Loucy (cell line): ENCODE measurements around the gene MRPL48.

Source experiments
- H2AFZ ChIP-seq: fragments of 200-600 bp; sonication (generic); 2 replicates; pipeline ENCODE4 v1.6.0; 2016; ENCODE audit warnings: antibody characterized with exemption, mild to moderate bottlenecking, low read length, moderate library complexity
- H3F3A ChIP-seq: fragments of 200-600 bp; 2 replicates; pipeline ENCODE4 v1.6.0; 2016; ENCODE audit warnings: antibody characterized with exemption, low read depth, mild to moderate bottlenecking
- H3K27me3 ChIP-seq: fragments of 200-600 bp; sonication (generic); 2 replicates; pipeline ENCODE4 v1.6.1; 2014; ENCODE audit warnings: low read length, mild to moderate bottlenecking; ENCODE audit not compliant: insufficient read depth, poor library complexity, severe bottlenecking
- H3K36me3 ChIP-seq: fragments of 200-600 bp; sonication (generic); 2 replicates; pipeline ENCODE4 v1.6.1; 2016; ENCODE audit warnings: low read length; ENCODE audit not compliant: insufficient read depth
- H3K4me1 ChIP-seq: fragments of 200-600 bp; sonication (generic); 2 replicates; pipeline ENCODE4 v1.5.1; 2014; ENCODE audit warnings: low read length, mild to moderate bottlenecking; ENCODE audit not compliant: insufficient read depth, poor library complexity, severe bottlenecking
- H3K4me2 ChIP-seq: fragments of 200-600 bp; sonication (generic); 2 replicates; pipeline ENCODE4 v1.6.0; 2014; ENCODE audit warnings: antibody characterized with exemption, low read length, low read depth, mild to moderate bottlenecking; ENCODE audit not compliant: poor library complexity, severe bottlenecking
- H3K4me3 ChIP-seq: fragments of 200-600 bp; sonication (generic); 2 replicates; pipeline ENCODE4 v1.5.1; 2014; ENCODE audit warnings: low read length, mild to moderate bottlenecking, mixed read lengths; ENCODE audit not compliant: poor library complexity, severe bottlenecking
- H3K79me2 ChIP-seq: fragments of 200-600 bp; sonication (generic); 2 replicates; pipeline ENCODE4 v1.6.1; 2014; ENCODE audit warnings: low read length; ENCODE audit not compliant: insufficient read depth
- H3K9ac ChIP-seq: fragments of 200-600 bp; sonication (generic); 2 replicates; pipeline ENCODE4 v1.6.0; 2014; ENCODE audit warnings: mild to moderate bottlenecking, low read depth, low read length, moderate library complexity; ENCODE audit not compliant: poor library complexity, severe bottlenecking
- H3K9me2 ChIP-seq: fragments of 200-600 bp; sonication (generic); replicated peaks from 2 replicates; pipeline ENCODE4 v1.6.1; 2016; ENCODE audit warnings: low read depth, low read length, mixed read lengths
- H3K9me3 ChIP-seq: fragments of 200-600 bp; sonication (generic); 2 replicates; pipeline ENCODE4 v1.6.1; 2014; ENCODE audit warnings: mild to moderate bottlenecking, antibody characterized with exemption, low read length, low read depth; ENCODE audit not compliant: insufficient read depth
- H4K20me1 ChIP-seq: fragments of 200-600 bp; sonication (generic); 2 replicates; pipeline ENCODE4 v1.6.0; 2014; ENCODE audit warnings: antibody characterized with exemption, low read length, mild to moderate bottlenecking; ENCODE audit not compliant: insufficient read depth, poor library complexity, severe bottlenecking
- EZH2phosphoT487 ChIP-seq: fragments of 200-600 bp; IDR thresholded peaks from 2 replicates; pipeline ENCODE4 v1.6.1; 2018; ENCODE audit warnings: antibody characterized with exemption, mild to moderate bottlenecking, moderate library complexity, borderline replicate concordance
- TF ChIP-seq, protein P1 (sequence below): fragments of 200-600 bp; sonication (generic); conservative IDR thresholded peaks from 2 replicates; pipeline ENCODE4 v1.5.1; 2014; ENCODE audit warnings: mild to moderate bottlenecking, antibody characterized with exemption, low read length

MRPL48 gene

DNA sequence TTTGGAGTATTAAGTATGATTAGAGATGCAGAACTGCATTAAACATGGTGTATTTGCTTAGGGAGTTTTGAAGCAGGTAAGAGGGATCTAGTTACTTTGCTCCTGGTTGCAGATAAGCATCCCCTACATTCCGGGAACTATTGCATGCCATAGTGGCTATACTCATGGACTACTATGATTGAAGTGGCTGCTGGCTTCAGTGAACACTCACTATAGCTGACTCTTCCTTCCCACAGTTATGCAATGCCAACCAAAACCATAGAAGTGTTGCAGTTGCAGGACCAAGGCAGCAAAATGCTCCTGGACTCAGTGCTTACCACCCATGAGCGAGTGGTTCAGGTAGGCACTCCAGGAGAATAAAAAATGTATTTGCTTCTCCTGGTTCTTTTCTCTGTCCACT lies 72.0 kb downstream of the MRPL48 start:
- Histone ChIP-seq H4K20me1 (no peaks in the 10 kb centered on the region), H3K36me3 (peaks cover 17% of the 10 kb centered on the region; the same call in 1 of the 2 replicates), H3K4me1 (no peaks in the 10 kb centered on the region), H3K9me3 (no peaks in the 10 kb centered on the region), H3F3A (no peaks in the 10 kb centered on the region), H3K4me3 (no peak overlapping the region), H3K79me2 (no peaks in the 10 kb centered on the region), H2AFZ (no peak overlapping the region), H3K9ac (no peak overlapping the region), H3K4me2 (no peak overlapping the region), H3K27me3 (no peaks in the 10 kb centered on the region), H3K9me2 (no peaks in the 10 kb centered on the region)
- no peak for TF ChIP-seq EZH2phosphoT487
- TF ChIP-seq, protein P1, sequence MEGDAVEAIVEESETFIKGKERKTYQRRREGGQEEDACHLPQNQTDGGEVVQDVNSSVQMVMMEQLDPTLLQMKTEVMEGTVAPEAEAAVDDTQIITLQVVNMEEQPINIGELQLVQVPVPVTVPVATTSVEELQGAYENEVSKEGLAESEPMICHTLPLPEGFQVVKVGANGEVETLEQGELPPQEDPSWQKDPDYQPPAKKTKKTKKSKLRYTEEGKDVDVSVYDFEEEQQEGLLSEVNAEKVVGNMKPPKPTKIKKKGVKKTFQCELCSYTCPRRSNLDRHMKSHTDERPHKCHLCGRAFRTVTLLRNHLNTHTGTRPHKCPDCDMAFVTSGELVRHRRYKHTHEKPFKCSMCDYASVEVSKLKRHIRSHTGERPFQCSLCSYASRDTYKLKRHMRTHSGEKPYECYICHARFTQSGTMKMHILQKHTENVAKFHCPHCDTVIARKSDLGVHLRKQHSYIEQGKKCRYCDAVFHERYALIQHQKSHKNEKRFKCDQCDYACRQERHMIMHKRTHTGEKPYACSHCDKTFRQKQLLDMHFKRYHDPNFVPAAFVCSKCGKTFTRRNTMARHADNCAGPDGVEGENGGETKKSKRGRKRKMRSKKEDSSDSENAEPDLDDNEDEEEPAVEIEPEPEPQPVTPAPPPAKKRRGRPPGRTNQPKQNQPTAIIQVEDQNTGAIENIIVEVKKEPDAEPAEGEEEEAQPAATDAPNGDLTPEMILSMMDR: no peak

GRCh38 chr11:73860202-73860601 lies 72.5 kb downstream of the MRPL48 start:
- no peak overlapping the region for H3K4me3 ChIP-seq
- H3K9ac ChIP-seq: no peak overlapping the region
- H4K20me1 ChIP-seq: no peaks in the 10 kb centered on the region
- H3K36me3 ChIP-seq: peaks cover 20% of the 10 kb centered on the region; the same call in 1 of the 2 replicates
- no peaks in the 10 kb centered on the region for H3K27me3 ChIP-seq
- H2AFZ ChIP-seq: no peak overlapping the region
- H3K9me2 ChIP-seq: no peaks in the 10 kb centered on the region
- H3K9me3 ChIP-seq: no peaks in the 10 kb centered on the region
- no peaks in the 10 kb centered on the region for H3F3A ChIP-seq
- no peaks in the 10 kb centered on the region for H3K4me1 ChIP-seq
- TF ChIP-seq EZH2phosphoT487: no peak
- TF ChIP-seq, protein P1: no peak
- H3K4me2 ChIP-seq: no peak overlapping the region
- H3K79me2 ChIP-seq: no peaks in the 10 kb centered on the region

- Histone ChIP-seq H3K9ac (no peak overlapping the region), H3K4me2 (no peak overlapping the region), H3K4me3 (no peak overlapping the region), H3K9me3 (no peaks in the 10 kb centered on the region), H4K20me1 (no peaks in the 10 kb centered on the region), H3K79me2 (no peaks in the 10 kb centered on the region), H3K9me2 (no peaks in the 10 kb centered on the region), H3K27me3 (no peaks in the 10 kb centered on the region), H3F3A (no peaks in the 10 kb centered on the region), H3K4me1 (no peaks in the 10 kb centered on the region), H3K36me3 (peaks cover 22% of the 10 kb centered on the region; the same call in 1 of the 2 replicates), H2AFZ (no peak overlapping the region)
- TF ChIP-seq, protein P1: no peak
- no peak for TF ChIP-seq EZH2phosphoT487
Observed at GRCh38 chr11:73862986-73863385, 75.3 kb downstream of the MRPL48 start.
